Embryonic facial prominence (tissue), 1 donor: ENCODE data around the gene SEPTIN14.
"Not testable (repeated sequence)": the region's sequence is repeated elsewhere in the genome, so short reads cannot be mapped to it uniquely, and the experiment has no call there.

Source experiments
- DNase-seq: peaks from one replicate; pipeline ENCODE4 v3.0.0-alpha.2; 2016; ENCODE audit errors: extremely low spot score

The SEPTIN14 gene

DNA sequence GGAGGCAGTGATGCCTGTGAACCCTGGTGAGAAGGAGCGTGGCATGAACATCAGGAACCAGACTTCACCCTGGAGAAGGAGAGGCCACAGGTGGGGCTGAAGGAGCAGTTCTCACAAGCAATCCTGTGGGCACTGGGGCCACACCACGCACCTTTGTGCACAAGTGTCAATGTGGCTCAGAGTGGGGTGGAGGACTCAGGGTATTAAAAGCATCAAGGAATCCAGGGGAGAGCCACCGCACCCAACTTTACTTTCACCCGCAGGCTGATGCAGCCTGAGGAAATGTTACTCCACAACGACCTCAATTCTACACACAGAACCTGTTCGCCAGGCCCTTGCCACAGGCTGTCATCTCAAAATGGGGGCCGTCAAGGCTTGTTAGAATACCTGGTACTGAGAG, 77.1 kb downstream of the SEPTIN14 start:
- not testable (repeated sequence) for DNase-seq

DNA sequence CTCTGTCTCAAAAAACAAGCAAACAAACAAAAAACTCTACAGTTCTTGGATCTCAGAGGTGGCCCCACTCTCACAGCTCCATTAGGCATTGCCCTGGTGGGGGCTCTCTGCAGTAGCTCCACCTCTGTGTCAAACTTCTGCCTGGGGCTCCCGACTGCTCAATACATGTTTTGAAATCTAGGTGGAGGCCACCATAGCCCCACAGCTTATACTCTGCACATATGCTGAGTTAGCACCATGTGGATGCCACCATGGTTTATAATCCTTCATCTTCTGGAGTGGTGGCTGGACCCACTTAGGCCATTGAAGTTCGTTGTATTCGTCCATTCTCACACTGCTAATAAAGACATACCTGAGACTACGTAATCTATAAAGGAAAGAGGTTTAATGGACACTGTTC, 78.4 kb downstream of the SEPTIN14 start:
- no peak for DNase-seq

DNA sequence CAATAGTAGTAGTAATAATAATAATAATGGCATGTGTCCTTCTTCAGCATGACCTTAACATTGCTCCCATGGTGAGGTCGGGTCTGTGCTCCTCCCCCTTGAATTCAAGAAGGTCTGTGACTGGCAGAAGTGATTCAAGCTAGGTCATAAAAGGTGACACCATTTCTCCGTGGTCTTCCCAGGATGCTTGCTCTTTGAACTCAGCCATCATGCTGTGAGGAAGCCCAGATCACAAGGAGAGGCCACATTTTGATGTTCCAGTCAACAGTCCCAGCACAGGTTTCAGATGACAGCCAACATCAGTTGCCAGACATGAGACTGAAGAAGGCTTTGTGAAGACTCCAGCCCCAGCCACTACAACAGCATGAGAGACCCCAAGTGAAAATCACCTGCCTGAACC, 83.9 kb downstream of the SEPTIN14 start:
- DNase-seq: no peak

DNA sequence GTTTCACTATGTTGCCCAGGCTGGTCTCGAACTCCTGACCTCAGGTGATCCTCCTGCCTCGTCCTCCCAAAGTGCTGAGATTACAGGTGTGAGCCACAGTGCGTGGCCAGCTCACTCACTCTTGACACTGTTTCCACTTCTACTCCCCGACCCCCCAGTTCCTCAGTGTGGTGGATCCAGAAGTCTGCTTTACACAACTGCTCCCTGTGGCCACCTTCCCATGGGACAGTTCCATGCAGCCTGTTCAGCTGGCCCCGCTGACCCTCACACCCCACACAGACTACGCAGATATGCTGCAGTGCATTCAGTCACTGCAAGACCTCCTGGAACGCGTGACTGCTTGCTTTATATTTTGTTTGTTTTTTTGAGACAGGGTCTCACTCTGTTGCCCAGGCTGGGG, 86.4 kb downstream of the SEPTIN14 start:
- DNase-seq: no peak

DNA sequence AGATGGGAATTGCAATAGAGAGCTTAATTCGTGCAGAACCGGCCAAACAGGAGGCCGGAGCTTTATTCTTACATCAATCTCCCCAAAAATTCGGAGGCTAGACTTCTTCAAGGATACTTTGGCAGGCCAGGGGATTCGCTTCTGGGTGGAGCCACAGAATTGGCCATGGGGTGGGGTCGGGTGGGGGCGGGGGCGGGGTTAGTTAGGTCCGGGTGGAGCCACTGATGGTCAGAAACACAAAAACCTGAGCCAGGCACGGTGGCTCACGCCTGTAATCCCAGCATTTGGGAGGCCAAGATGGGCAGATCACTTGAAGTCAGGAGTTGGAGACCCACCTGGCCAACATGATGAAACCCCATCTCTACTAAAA, 87.5 kb downstream of the SEPTIN14 start:
- DNase-seq: no peak

DNA sequence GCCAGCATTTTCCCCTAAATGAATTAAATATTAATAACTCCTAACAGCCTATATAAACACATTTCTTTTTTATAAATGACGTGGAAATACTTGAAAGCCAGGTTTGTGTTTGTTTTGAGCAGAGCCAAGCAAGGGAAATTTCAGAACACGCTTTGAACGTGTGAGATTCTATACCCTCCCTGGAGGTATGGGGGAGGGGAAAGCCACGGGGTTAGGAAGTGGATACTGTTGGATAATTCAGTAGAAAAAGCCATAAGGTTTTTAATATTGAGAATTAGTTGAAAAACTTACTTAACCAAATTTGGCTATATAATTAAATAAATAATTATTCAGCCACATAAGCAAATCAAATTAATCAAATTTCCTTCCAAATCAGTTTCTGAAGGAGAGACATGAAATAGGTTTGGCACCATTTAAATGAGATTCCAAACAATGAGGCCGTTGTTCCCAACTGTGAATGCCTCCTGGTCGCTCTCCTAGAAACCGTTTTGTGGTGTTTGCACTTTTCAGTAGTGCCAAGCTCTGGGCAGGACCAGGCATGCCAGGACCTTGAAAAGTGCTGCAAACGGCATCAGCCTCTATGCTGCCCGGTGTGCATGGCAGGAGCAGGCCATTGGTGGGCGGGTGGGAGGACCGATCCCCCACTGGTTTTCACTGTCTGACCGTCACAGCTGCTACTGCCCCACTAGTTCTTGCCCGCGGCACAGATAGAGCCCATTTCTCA, 88.1 kb downstream of the SEPTIN14 start:
- peak; percentile 14 for DNase-seq

DNA sequence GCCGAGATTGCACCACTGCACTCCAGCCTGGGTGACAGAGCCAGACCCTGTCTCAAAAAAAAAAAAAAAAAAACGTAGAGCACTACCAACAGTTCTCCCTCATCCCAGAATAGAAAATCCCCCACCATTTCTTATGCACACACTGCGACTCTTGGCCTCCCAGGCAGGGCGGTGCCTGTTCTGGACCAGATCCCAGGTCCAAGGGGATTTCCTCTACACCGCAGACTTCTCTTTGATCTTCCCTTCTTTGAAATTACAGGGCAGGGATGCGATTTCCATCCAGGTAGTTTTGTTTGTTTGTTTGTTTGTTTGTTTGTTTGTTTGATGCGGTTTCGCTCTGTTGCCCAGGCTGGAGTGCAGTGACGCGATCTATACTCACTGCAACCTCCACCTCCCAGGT, 91.8 kb downstream of the SEPTIN14 start:
- DNase-seq: no peak

DNA sequence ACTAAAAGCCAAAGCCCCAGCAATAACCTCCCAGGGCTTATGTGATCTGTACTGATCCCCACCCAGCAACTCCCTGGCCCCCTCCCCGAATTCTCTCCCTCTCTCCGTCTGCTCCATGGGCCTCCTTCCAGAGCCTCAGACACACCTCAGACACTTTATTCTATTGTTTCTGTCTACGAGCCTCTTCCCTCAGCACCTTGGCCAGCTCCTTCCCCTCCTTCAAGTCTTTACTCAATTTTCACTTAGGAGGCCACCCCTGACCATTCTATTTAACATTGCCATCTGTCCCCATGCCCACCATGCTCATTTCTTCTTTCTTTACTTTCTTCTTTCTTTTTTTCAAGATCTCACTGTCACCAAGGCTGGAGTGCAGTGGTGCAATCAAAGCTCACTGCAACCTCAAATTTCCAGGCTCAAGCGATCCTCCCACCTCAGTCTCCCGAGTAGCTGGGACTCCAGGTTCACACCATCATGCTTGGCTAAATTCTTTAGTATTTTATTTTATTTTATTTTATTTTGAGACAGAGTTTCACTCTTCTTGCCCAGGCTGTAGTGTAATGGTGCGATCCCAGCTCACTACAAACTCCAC, 109.2 kb downstream of the SEPTIN14 start:
- DNase-seq: not testable (repeated sequence)

DNA sequence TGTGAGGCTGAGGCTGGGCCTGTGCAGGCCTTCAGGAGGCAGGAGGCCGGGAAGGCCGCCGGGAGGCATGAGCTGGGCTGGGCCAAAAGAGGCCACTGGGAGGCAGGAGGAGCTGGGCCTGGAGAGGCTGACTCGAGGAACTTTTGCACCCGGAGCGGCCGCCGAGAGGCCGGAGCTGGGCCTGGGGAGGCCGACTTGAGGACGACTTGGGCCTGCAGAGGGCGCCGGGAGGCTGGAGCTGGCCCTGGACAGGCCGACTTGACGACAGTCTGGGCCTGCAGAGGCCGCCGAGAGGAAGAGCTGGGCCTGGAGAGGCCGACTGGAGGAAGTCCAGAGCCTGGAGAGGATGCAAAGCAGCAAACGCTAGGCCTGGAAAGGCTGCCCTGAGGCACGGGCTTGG, 117.8 kb downstream of the SEPTIN14 start:
- DNase-seq: not testable (repeated sequence)
